ENCODE data around the gene SORCS1.

The SORCS1 gene

GRCh38 chr10:106788982-106789381 lies 375.5 kb downstream of the SORCS1 start:
- TF ChIP-seq TCF12 (IDR thresholded peaks at IDR 0.05; ENCODE audit: low read depth) (no peak), USF1 (IDR thresholded peaks at IDR 0.05) (no peak), MAX (IDR thresholded peaks at IDR 0.05) (no peak), RAD21 (IDR thresholded peaks at IDR 0.05; ENCODE audit: low read depth) (no peak), REST (IDR thresholded peaks at IDR 0.05; ENCODE audit: low read depth) (no peak), TEAD4 (IDR thresholded peaks at IDR 0.05) (no peak), ZBTB7A (IDR thresholded peaks at IDR 0.05; ENCODE audit: low read depth) (no peak), EGR1 (IDR thresholded peaks at IDR 0.05) (no peak), NFIC (IDR thresholded peaks at IDR 0.05) (no peak), TAF1 (IDR thresholded peaks at IDR 0.05; ENCODE audit: low read depth) (no peak), CEBPB (IDR thresholded peaks at IDR 0.05) (no peak), YY1 (IDR thresholded peaks at IDR 0.05; ENCODE audit: low read depth) (no peak), FOXM1 (IDR thresholded peaks at IDR 0.05; ENCODE audit: borderline replicate concordance, low read depth) (no peak), EP300 (IDR thresholded peaks at IDR 0.05; ENCODE audit: borderline replicate concordance) (no peak), CREB1 (IDR thresholded peaks at IDR 0.05; ENCODE audit: low read depth) (no peak)

- no peak for TF ChIP-seq CREB1 (IDR thresholded peaks at IDR 0.05; ENCODE audit: low read depth)
- no peak for TF ChIP-seq FOXM1 (IDR thresholded peaks at IDR 0.05; ENCODE audit: borderline replicate concordance, low read depth)
- no peak for TF ChIP-seq USF1 (IDR thresholded peaks at IDR 0.05)
- no peak for TF ChIP-seq ZBTB7A (IDR thresholded peaks at IDR 0.05; ENCODE audit: low read depth)
- TF ChIP-seq YY1 (IDR thresholded peaks at IDR 0.05; ENCODE audit: low read depth), result no peak
- no peak for TF ChIP-seq TCF12 (IDR thresholded peaks at IDR 0.05; ENCODE audit: low read depth)
- no peak for TF ChIP-seq CEBPB (IDR thresholded peaks at IDR 0.05)
- no peak for TF ChIP-seq RAD21 (IDR thresholded peaks at IDR 0.05; ENCODE audit: low read depth)
- TF ChIP-seq TAF1 (IDR thresholded peaks at IDR 0.05; ENCODE audit: low read depth), result no peak
- no peak for TF ChIP-seq REST (IDR thresholded peaks at IDR 0.05; ENCODE audit: low read depth)
- no peak for TF ChIP-seq TEAD4 (IDR thresholded peaks at IDR 0.05)
- no peak for TF ChIP-seq NFIC (IDR thresholded peaks at IDR 0.05)
- TF ChIP-seq EP300 (IDR thresholded peaks at IDR 0.05; ENCODE audit: borderline replicate concordance), result no peak
- TF ChIP-seq EGR1 (IDR thresholded peaks at IDR 0.05), result no peak
- TF ChIP-seq MAX (IDR thresholded peaks at IDR 0.05), result no peak
Observed at GRCh38 chr10:106785528-106785927, 379.0 kb downstream of the SORCS1 start.

- no peak for TF ChIP-seq USF1 (IDR thresholded peaks at IDR 0.05)
- no peak for TF ChIP-seq EP300 (IDR thresholded peaks at IDR 0.05; ENCODE audit: borderline replicate concordance)
- no peak for TF ChIP-seq RAD21 (IDR thresholded peaks at IDR 0.05; ENCODE audit: low read depth)
- TF ChIP-seq YY1 (IDR thresholded peaks at IDR 0.05; ENCODE audit: low read depth), result no peak
- no peak for TF ChIP-seq EGR1 (IDR thresholded peaks at IDR 0.05)
- TF ChIP-seq FOXM1 (IDR thresholded peaks at IDR 0.05; ENCODE audit: borderline replicate concordance, low read depth), result no peak
- no peak for TF ChIP-seq CREB1 (IDR thresholded peaks at IDR 0.05; ENCODE audit: low read depth)
- no peak for TF ChIP-seq TCF12 (IDR thresholded peaks at IDR 0.05; ENCODE audit: low read depth)
- TF ChIP-seq NFIC (IDR thresholded peaks at IDR 0.05), result no peak
- no peak for TF ChIP-seq REST (IDR thresholded peaks at IDR 0.05; ENCODE audit: low read depth)
- no peak for TF ChIP-seq CEBPB (IDR thresholded peaks at IDR 0.05)
- no peak for TF ChIP-seq MAX (IDR thresholded peaks at IDR 0.05)
- no peak for TF ChIP-seq ZBTB7A (IDR thresholded peaks at IDR 0.05; ENCODE audit: low read depth)
- TF ChIP-seq TEAD4 (IDR thresholded peaks at IDR 0.05), result no peak
- no peak for TF ChIP-seq TAF1 (IDR thresholded peaks at IDR 0.05; ENCODE audit: low read depth)
Observed at GRCh38 chr10:106780632-106781031, 383.9 kb downstream of the SORCS1 start.

All from Ishikawa (cell line).